Stomach (tissue), 9 donors: ENCODE results near the gene GAK. TPM values are rescaled to one million over a fixed set of nuclear protein-coding genes. Genes with fewer than 3 reads are reported as not detected.
A peak's percentile ranks its signal among the peaks of the same experiment; 100 is the strongest.

ENCODE experiments used
- DNase-seq, 2 donors: peaks; one replicate each; pipeline versions ENCODE4 v3.0.0 to v3.0.0-alpha.2; 2013 to 2019
- H3K27ac ChIP-seq, 5 donors: fragments of 200-600 bp in 4 of 5; sonication (generic) in 4 of 5; one replicate each; pipeline ENCODE4 v1.5.1; 2013 to 2019; ENCODE audit warnings: mild to moderate bottlenecking in 1 of 5, moderate library complexity in 1 of 5
- H3K27me3 ChIP-seq, 3 donors: fragments of 200-600 bp; sonication (generic); one replicate each; pipeline ENCODE4 v1.5.1; 2017 to 2019; ENCODE audit warnings: mixed run types in 1 of 3
- H3K36me3 ChIP-seq, 4 donors: fragments of 200-600 bp; sonication (generic); 1 replicate in 3 of 4; 2 replicates in 1 of 4; pipeline ENCODE4 v1.5.1; 2016 to 2019
- H3K4me1 ChIP-seq, 4 donors: fragments of 200-600 bp; sonication (generic); one replicate each; pipeline ENCODE4 v1.5.1; 2016 to 2019
- H3K4me3 ChIP-seq, 4 donors: fragments of 200-600 bp; sonication (generic) in 3 of 4; one replicate each; pipeline ENCODE4 v1.5.1; 2016 to 2019; ENCODE audit warnings: mild to moderate bottlenecking in 1 of 4
- H3K9me3 ChIP-seq, 4 donors: fragments of 200-600 bp; sonication (generic); one replicate each; pipeline ENCODE4 v1.5.1; 2016 to 2019
- EP300 ChIP-seq: sonication (generic); formaldehyde crosslinking; IDR thresholded peaks from one replicate; pipeline ENCODE4 v1.6.1; 2017; ENCODE audit warnings: antibody characterized with exemption
- POLR2A ChIP-seq, 4 donors: fragments of 450-650 bp; IDR thresholded peaks; one replicate each; pipeline ENCODE4 v1.6.1; 2016; ENCODE audit warnings: antibody characterized with exemption in 4 of 4, control low read depth in 2 of 4, mild to moderate bottlenecking in 1 of 4, moderate library complexity in 1 of 4
- POLR2AphosphoS5 ChIP-seq, 3 donors: sonication (generic); formaldehyde crosslinking; IDR thresholded peaks; one replicate each; pipeline ENCODE4 v1.6.1; 2016; ENCODE audit warnings: antibody characterized with exemption in 3 of 3
- WGBS, 5 donors: extraction: QIAGEN DNeasy Blood & Tissue Kit in 3 of 5; methylation state at CpG; one replicate each; pipeline versions ENCODE4 v1.1.5 to v1.1.7; 2013 to 2018; 5-methylcytosine and 5-hydroxymethylcytosine counted together
- intact Hi-C: fragments of 100-400 bp; cut with DNase I; formaldehyde crosslinking; loops from one replicate; pipeline ENCODE4 v1.15.1; 2023; ENCODE audit warnings: low total_unique reads
- polyA plus RNA-seq, 3 donors: library from polyadenylated mRNA; stranded (reverse); fragments of 200-250 nt; gene quantifications; one replicate each; pipeline ENCODE4 v1.2.3, GENCODE V29; 2013
- total RNA-seq, 5 donors: library from RNA; depleted of rRNA; stranded (reverse); fragments of >200 nt; gene quantifications; one replicate each; pipeline versions ENCODE4 v1.1.0 to v1.2.3, GENCODE V29; 2014 to 2016
- TF ChIP-seq, protein P1 (sequence below), 7 experiments: fragments of 450-650 bp in 4 of 7; fragments of 200-600 bp in 3 of 7; sonication (generic) in 3 of 7; IDR thresholded peaks; one replicate each; pipeline ENCODE4 v1.5.1; 2016 to 2019; ENCODE audit warnings: antibody characterized with exemption in 7 of 7, control low read depth in 2 of 7, mild to moderate bottlenecking in 1 of 7
- donor health status: healthy with polysubstance abuse.
- donor health status: Bipolar disorder and iron deficiency.
- donor health status: healthy.

Gene GAK
- total and polyA plus RNA-seq, 8 donors, result 71.8 to 503 (median 157) TPM

DNA sequence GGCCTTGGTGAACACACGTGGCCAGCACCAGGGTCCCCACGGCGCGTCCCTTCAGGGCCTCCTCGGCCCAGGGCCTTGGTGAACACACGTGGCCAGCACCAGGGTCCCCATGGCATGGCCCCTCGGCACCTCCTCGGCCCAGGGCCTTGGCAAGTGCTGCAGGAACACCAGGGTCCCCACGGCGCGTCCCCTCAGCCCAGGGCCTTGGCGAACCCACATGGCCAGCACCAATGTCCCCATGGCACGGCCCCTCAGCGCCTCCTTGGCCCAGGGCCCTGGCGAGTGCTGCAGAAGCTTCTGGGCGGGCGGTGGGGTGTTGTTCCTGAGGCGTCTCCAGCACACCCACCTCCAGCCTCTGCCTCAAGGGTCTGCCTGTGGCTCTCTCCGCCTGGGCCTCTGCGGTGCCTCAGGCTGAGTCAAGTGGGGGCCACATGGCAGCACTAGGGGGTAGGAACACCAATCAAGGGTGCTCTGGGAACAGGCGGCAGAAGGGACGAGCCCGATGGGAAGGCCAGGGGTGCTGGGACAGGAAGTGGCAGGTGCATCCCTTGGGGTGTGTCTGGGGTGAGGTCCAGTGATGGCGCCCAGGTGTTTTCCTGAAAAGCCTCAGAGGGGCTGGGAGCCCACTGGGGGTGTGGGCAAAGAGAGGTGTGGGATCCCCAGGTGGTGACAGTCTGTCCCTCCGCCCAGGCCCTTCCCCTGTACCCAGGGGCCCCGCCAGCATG is 64.4 kb downstream of the GAK start:
- no peak overlapping the region for H3K27ac ChIP-seq
- H3K4me1 ChIP-seq, result no peaks in the 10 kb centered on the region
- 89 to 93% (median 93%) methylated on average over 11 to 26 of the region's 26 CpGs for WGBS, 5 donors
- TF ChIP-seq EP300 (no peak), POLR2AphosphoS5 (IDR thresholded peaks at IDR 0.05) (no peak), POLR2A (IDR thresholded peaks at IDR 0.05) (no peak)
- TF ChIP-seq, protein P1, sequence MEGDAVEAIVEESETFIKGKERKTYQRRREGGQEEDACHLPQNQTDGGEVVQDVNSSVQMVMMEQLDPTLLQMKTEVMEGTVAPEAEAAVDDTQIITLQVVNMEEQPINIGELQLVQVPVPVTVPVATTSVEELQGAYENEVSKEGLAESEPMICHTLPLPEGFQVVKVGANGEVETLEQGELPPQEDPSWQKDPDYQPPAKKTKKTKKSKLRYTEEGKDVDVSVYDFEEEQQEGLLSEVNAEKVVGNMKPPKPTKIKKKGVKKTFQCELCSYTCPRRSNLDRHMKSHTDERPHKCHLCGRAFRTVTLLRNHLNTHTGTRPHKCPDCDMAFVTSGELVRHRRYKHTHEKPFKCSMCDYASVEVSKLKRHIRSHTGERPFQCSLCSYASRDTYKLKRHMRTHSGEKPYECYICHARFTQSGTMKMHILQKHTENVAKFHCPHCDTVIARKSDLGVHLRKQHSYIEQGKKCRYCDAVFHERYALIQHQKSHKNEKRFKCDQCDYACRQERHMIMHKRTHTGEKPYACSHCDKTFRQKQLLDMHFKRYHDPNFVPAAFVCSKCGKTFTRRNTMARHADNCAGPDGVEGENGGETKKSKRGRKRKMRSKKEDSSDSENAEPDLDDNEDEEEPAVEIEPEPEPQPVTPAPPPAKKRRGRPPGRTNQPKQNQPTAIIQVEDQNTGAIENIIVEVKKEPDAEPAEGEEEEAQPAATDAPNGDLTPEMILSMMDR (IDR thresholded peaks at IDR 0.05), result no peak
- peaks cover 79 to 100% (median 98%) of the 10 kb centered on the region in 4 donors for H3K36me3 ChIP-seq
- no peaks in the 10 kb centered on the region for H3K27me3 ChIP-seq
- H3K9me3 ChIP-seq, result no peaks in the 10 kb centered on the region
- intact Hi-C loops, result no loop called here
- DNase-seq, result no peak
- H3K4me3 ChIP-seq, result no peak overlapping the region

DNA sequence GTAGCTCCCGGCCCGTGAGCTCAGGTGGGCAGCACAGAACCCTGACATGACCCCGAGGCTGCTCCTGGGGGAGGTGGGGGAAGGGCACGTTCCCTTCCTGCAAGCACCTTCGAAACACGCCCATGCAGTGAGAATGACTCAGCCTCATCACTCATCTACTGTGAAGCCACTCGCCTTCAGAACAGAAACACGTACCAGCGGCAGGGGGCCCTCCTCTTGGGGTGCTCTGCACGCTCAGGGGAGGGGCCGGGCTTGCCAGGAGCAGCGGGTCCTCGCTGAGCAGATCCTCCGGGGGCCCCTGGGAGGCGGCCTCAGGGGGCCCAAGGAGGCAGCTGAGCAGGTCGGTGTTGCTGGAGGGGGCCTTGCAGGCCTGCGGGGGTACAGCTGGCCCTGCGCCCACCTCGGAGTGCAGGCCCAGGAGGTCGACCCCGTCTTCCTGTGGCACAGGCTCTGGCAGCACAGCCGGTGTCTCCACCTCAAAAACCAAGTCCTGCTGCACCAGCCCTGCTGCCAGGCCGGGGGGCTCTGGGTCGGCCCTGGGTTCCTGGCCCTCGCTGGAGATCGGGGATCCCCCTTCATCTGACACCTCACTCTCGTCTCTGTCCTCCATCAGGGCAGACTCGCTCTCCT is 65.2 kb downstream of the GAK start:
- Histone ChIP-seq H3K27ac (no peak overlapping the region), H3K27me3 (no peaks in the 10 kb centered on the region), H3K9me3 (no peaks in the 10 kb centered on the region), H3K4me3 (no peak overlapping the region), H3K36me3 (peaks cover 80 to 100% (median 98%) of the 10 kb centered on the region in 4 donors), H3K4me1 (no peaks in the 10 kb centered on the region)
- intact Hi-C loops, result no loop called here
- TF ChIP-seq POLR2A (IDR thresholded peaks at IDR 0.05) (no peak), POLR2AphosphoS5 (IDR thresholded peaks at IDR 0.05) (no peak), EP300 (no peak)
- TF ChIP-seq, protein P1 (IDR thresholded peaks at IDR 0.05), result no peak
- peak in 1 of 2 donors; percentile 34 for DNase-seq
- 88 to 90% (median 90%) methylated on average over 19 to 28 of the region's 28 CpGs for WGBS, 5 donors

DNA sequence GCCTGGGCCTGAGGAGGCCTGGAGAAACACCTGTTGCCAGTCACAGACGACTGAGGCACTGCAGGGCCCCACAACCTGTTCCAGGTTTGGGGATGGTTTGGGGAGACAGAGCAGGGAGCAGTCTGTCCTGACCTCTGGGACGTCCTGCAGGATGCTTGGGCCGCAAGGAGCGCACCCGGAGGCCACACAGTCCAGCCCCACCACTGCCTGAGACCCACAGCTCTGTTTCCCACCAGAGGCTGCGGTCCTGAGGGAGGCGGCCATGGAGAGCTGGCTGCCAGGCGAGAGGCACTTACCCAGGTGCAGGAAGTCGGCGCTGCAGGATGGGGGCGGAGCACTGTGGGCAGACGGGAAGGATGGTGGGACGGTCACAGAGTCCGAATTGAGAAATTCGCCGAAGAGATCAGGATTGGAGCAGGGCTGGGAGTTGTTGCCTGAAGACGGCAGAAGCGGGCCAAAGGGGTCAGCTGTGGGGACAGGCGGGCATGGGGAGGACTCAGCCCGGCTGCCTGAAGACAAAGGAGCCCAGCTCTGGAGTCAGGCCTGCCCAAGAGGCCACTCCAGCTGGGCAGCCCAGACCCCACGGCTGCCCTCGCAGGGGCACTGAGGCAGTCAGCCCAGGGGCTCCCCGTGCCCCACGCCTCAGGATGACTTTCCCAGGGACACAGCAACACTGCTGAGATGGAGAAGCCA is 65.9 kb downstream of the GAK start:
- intact Hi-C loops, result no loop called here
- Histone ChIP-seq H3K9me3 (no peaks in the 10 kb centered on the region), H3K27me3 (no peaks in the 10 kb centered on the region), H3K4me3 (no peak overlapping the region), H3K27ac (no peak overlapping the region), H3K36me3 (peaks cover 87 to 100% (median 98%) of the 10 kb centered on the region in 4 donors), H3K4me1 (no peaks in the 10 kb centered on the region)
- TF ChIP-seq POLR2A (IDR thresholded peaks at IDR 0.05), result no peak
- no peak for TF ChIP-seq POLR2AphosphoS5 (IDR thresholded peaks at IDR 0.05)
- TF ChIP-seq, protein P1 (IDR thresholded peaks at IDR 0.05), result no peak
- TF ChIP-seq EP300, result no peak
- WGBS, 5 donors, result 91 to 97% (median 95%) methylated on average over 20 to 24 of the region's 24 CpGs
- DNase-seq, result no peak

DNA sequence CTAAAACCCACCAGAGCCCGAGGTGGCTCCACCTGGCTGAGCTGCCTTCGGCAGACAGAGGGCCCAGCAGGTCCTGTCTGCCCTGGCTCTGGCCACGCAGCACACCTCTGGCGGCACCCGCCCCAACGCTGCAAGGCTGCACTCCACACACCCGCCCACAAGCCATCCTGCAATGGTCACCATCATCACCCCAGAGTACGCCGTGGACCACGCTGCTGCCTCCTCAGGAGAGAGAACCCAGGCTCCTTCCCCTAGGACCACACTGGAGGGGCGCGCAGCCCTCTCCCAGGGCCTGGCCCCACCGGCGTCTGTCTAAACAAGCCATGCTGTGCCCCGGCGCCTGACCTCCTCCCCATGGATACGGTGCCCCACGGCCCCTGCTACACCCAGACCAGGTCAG is 66.5 kb downstream of the GAK start:
- peaks cover 92 to 100% (median 98%) of the 10 kb centered on the region in 4 donors for H3K36me3 ChIP-seq
- no peak for DNase-seq
- intact Hi-C loops, result no loop called here
- 87 to 95% (median 93%) methylated on average over 3 to 18 of the region's 18 CpGs for WGBS, 5 donors
- H3K4me1 ChIP-seq, result no peaks in the 10 kb centered on the region
- no peak overlapping the region for H3K27ac ChIP-seq
- TF ChIP-seq, protein P1 (IDR thresholded peaks at IDR 0.05), result no peak
- TF ChIP-seq POLR2AphosphoS5 (IDR thresholded peaks at IDR 0.05) (no peak), EP300 (no peak), POLR2A (IDR thresholded peaks at IDR 0.05) (no peak)
- H3K27me3 ChIP-seq, result no peaks in the 10 kb centered on the region
- no peak overlapping the region for H3K4me3 ChIP-seq
- H3K9me3 ChIP-seq, result no peaks in the 10 kb centered on the region
